ENCODE measurements around the gene PIK3R3. TPM values are rescaled to one million over a fixed set of nuclear protein-coding genes. Genes with fewer than 3 reads are reported as not detected.
"Not testable (repeated sequence)": the region's sequence is repeated elsewhere in the genome, so short reads cannot be mapped to it uniquely, and the experiment has no call there.

The PIK3R3 gene
- total RNA-seq, 5 donors from 2014 or later (not counting 1 experiment from before 2014, with no cell fraction given), result 0.65 to 2.3 (median 1.1) TPM

DNA sequence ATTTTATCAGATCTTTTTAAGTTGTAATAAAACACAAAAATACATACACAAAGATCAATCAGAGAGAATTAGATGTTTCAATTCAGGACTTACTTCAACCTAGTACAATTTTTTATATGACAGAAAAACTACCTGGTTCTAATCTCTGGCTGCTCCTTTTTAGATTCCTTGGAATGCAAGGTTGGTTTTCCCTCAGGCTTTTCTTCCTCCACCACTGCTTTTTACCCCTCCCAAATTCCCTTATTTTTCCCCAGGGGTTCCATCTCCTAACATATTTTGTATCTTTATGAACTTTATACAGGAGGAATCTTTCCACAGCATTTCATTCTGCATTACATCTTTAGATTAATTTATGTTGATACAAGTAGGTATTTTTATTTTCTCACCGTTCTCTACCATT is 33.2 kb downstream of the PIK3R3 start:
- CTCF ChIA-PET, result no interaction called here
- H3K4me1 ChIP-seq (ENCODE audit: control insufficient read depth in 1 of 2, extremely low read depth in 1 of 2, insufficient read depth in 2 of 2, low read length in 2 of 2), result no peaks in the 10 kb centered on the region
- H3K36me3 ChIP-seq (ENCODE audit: control insufficient read depth in 2 of 2, extremely low read depth in 1 of 2, insufficient read depth in 1 of 2, low read length in 1 of 2), result no peaks in the 10 kb centered on the region
- POLR2A ChIA-PET, result no interaction called here
- H3K9me3 ChIP-seq, result no peaks in the 10 kb centered on the region
- Mint-ChIP-seq H3K27me3 (peaks cover 0 to 5% of the 10 kb centered on the region in 2 donors), H3K4me1 (peaks cover 0 to 4% (median 2%) of the 10 kb centered on the region in 3 donors), H3K4me3 (no peak overlapping the region), H3K36me3 (peaks cover 5% of the 10 kb centered on the region), H3K9me3 (peaks cover 0 to 10% (median 0%) of the 10 kb centered on the region in 3 donors), H3K27ac (no peak overlapping the region)
- WGBS (ENCODE audit: insufficient coverage), result no CpG with 5 or more reads among the region's 1 CpG
- no peak for DNase-seq
- no peak for ATAC-seq (replicated peaks in 1 of 4)
- no peak overlapping the region for H3K4me3 ChIP-seq (ENCODE audit: control insufficient read depth in 1 of 2, extremely low read depth in 1 of 2, low read length in 1 of 2)
- H3K27me3 ChIP-seq (replicated peaks in 1 of 2; ENCODE audit: control insufficient read depth in 2 of 2, extremely low read depth in 1 of 2, insufficient read depth in 2 of 2, low read length in 1 of 2), result no peaks in the 10 kb centered on the region
- H3K27ac ChIP-seq (ENCODE audit: low read length), result no peak overlapping the region

DNA sequence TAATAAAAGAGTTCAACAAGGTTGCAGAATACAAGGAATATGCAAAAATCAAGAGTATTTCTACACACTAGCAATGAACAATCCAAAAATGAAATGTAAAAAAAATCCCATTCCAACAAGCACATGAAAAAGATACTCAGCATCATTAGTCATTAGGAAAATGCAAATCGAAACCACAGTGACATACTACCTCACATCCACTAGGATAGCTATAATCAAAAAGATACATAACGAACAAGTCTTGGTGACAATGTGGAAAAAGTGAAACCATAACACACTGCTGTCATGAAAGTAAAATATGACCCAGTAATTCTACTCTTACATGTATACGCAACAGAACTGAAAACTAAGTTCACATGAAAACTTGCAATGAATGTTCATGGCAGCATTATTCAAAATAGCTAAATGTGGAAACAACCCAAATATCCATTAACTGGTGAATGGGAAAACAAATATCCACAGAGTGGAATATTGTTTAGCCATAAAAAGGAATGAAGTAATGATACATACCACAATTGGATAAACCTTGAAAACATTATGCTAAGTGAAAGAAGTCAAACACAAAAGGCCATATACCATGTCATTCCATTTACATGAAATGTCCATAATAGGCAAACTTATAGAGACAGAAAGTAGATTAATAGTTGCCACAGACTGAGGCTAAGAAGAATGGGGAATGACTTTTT is 34.3 kb downstream of the PIK3R3 start:
- no CpG with 5 or more reads among the region's 3 CpGs for WGBS (ENCODE audit: insufficient coverage)
- no peaks in the 10 kb centered on the region for H3K4me1 ChIP-seq (ENCODE audit: control insufficient read depth in 1 of 2, extremely low read depth in 1 of 2, insufficient read depth in 2 of 2, low read length in 2 of 2)
- DNase-seq (no peak), ATAC-seq (replicated peaks in 1 of 4) (no peak)
- CTCF ChIA-PET, result no interaction called here
- POLR2A ChIA-PET, result no interaction called here
- H3K36me3 ChIP-seq (ENCODE audit: control insufficient read depth in 2 of 2, extremely low read depth in 1 of 2, insufficient read depth in 1 of 2, low read length in 1 of 2), result no peaks in the 10 kb centered on the region
- H3K27ac Mint-ChIP-seq, result no peak overlapping the region
- no peak overlapping the region for H3K4me3 Mint-ChIP-seq
- H3K27me3 ChIP-seq (replicated peaks in 1 of 2; ENCODE audit: control insufficient read depth in 2 of 2, extremely low read depth in 1 of 2, insufficient read depth in 2 of 2, low read length in 1 of 2), result no peaks in the 10 kb centered on the region
- H3K9me3 Mint-ChIP-seq, result peaks cover 0 to 10% (median 0%) of the 10 kb centered on the region in 3 donors
- H3K9me3 ChIP-seq, result no peaks in the 10 kb centered on the region
- no peak overlapping the region for H3K4me3 ChIP-seq (ENCODE audit: control insufficient read depth in 1 of 2, extremely low read depth in 1 of 2, low read length in 1 of 2)
- H3K27me3 Mint-ChIP-seq, result peaks cover 0 to 5% of the 10 kb centered on the region in 2 donors
- no peak overlapping the region for H3K27ac ChIP-seq (ENCODE audit: low read length)
- peaks cover 0 to 4% (median 2%) of the 10 kb centered on the region in 3 donors for H3K4me1 Mint-ChIP-seq
- peaks cover 5% of the 10 kb centered on the region for H3K36me3 Mint-ChIP-seq

DNA sequence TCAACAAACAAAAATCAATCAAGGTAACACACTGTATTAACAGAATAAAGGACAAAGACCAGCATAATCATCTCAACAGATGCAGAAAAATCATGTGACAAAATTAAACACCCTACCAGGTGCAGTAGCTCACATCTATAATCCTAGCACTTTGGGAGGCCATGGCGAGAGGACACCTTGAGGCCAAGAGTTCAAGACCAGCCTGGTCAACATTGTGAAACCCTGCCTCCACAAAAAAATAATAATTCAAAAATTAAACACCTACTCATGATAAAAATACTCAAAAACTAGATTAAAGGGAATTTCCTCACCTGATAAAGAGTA is 35.3 kb downstream of the PIK3R3 start:
- peaks cover 0 to 4% (median 2%) of the 10 kb centered on the region in 3 donors for H3K4me1 Mint-ChIP-seq
- ATAC-seq (replicated peaks in 1 of 4) (no peak), DNase-seq (no peak)
- no peak overlapping the region for H3K4me3 Mint-ChIP-seq
- H3K4me1 ChIP-seq (ENCODE audit: control insufficient read depth in 1 of 2, extremely low read depth in 1 of 2, insufficient read depth in 2 of 2, low read length in 2 of 2), result no peaks in the 10 kb centered on the region
- H3K27ac ChIP-seq (ENCODE audit: low read length), result no peak overlapping the region
- no peaks in the 10 kb centered on the region for H3K36me3 ChIP-seq (ENCODE audit: control insufficient read depth in 2 of 2, extremely low read depth in 1 of 2, insufficient read depth in 1 of 2, low read length in 1 of 2)
- H3K27me3 ChIP-seq (replicated peaks in 1 of 2; ENCODE audit: control insufficient read depth in 2 of 2, extremely low read depth in 1 of 2, insufficient read depth in 2 of 2, low read length in 1 of 2), result no peaks in the 10 kb centered on the region
- ChIA-PET CTCF (no interaction called here), POLR2A (no interaction called here)
- H3K27ac Mint-ChIP-seq, result no peak overlapping the region
- 100% methylated on average over 1 of the region's 1 CpG for WGBS (ENCODE audit: insufficient coverage)
- H3K27me3 Mint-ChIP-seq, result peaks cover 5 to 10% of the 10 kb centered on the region in 2 donors
- peaks cover 0 to 10% (median 0%) of the 10 kb centered on the region in 3 donors for H3K9me3 Mint-ChIP-seq
- no peaks in the 10 kb centered on the region for H3K9me3 ChIP-seq
- H3K36me3 Mint-ChIP-seq, result peaks cover 5% of the 10 kb centered on the region
- H3K4me3 ChIP-seq (ENCODE audit: control insufficient read depth in 1 of 2, extremely low read depth in 1 of 2, low read length in 1 of 2), result no peak overlapping the region

DNA sequence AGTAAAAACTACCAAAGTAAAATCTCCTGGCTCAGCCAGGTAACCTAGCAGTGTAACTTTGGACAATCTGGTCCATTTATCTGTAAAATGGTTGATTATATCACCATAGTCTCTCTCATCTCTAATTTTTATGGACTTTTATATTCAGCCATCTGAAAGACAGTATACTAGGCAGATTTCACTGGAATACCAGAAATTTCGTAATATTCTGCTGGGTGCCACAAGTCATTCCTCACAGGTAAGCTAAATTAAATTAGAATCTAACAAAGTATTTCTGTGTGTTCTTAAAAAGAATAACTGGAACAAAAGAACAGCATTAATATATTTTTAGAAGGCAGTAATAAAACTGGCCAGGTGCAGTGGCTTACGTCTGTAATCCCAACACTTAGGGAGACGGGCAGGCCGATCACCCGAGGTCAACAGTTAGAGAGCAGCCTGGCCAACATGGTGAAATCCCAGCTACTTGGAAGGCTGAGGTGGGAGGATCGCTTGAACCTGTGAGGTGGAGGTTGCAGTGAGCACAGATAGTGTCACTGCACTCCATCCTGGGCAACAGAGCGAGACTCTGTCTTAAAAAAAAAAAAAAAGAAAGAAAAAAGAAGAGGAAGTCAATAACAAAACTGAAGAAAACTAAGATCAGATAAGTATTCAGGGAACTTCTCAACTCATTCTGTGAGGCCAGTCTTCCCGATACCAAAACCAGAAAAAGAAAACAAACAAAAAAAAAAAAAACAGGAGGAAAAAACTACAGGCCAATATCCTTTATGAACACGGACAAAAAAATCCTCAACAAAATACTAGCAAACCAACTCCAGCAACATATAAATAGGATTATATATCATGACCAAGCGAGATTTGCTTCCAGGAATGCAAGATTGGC is 35.9 kb downstream of the PIK3R3 start:
- Histone ChIP-seq H3K36me3 (ENCODE audit: control insufficient read depth in 2 of 2, extremely low read depth in 1 of 2, insufficient read depth in 1 of 2, low read length in 1 of 2) (no peaks in the 10 kb centered on the region), H3K4me1 (ENCODE audit: control insufficient read depth in 1 of 2, extremely low read depth in 1 of 2, insufficient read depth in 2 of 2, low read length in 2 of 2) (no peaks in the 10 kb centered on the region), H3K9me3 (no peaks in the 10 kb centered on the region), H3K27ac (ENCODE audit: low read length) (no peak overlapping the region), H3K4me3 (ENCODE audit: control insufficient read depth in 1 of 2, extremely low read depth in 1 of 2, low read length in 1 of 2) (no peak overlapping the region), H3K27me3 (replicated peaks in 1 of 2; ENCODE audit: control insufficient read depth in 2 of 2, extremely low read depth in 1 of 2, insufficient read depth in 2 of 2, low read length in 1 of 2) (no peaks in the 10 kb centered on the region)
- Mint-ChIP-seq H3K27ac (no peak overlapping the region), H3K36me3 (peaks cover 5% of the 10 kb centered on the region), H3K4me3 (no peak overlapping the region), H3K4me1 (peaks cover 0 to 4% (median 2%) of the 10 kb centered on the region in 3 donors), H3K27me3 (peaks cover 5 to 10% of the 10 kb centered on the region in 2 donors), H3K9me3 (peaks cover 0 to 10% (median 0%) of the 10 kb centered on the region in 3 donors)
- WGBS (ENCODE audit: insufficient coverage), result 89% methylated on average over 5 of the region's 10 CpGs
- CTCF ChIA-PET, result no interaction called here
- no peak for ATAC-seq (replicated peaks in 1 of 4)
- POLR2A ChIA-PET, result no interaction called here
- DNase-seq, result no peak

DNA sequence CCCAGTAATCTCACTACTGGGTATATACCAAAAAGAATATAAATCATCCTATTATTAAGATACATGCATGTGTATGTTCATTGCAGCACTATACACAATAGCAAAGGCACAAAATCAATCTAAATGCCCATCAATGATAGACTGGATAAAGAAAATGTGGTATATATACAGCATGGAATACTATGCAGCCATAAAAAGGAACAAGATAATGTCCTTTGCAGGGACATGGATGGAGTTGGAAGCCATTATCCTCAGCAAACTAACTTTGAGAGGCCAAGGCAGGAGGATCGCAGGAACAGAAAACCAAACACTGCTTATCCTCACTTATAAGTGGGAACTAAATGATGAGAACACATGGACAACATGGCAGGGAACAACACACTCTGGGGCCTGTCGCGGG is 37.3 kb downstream of the PIK3R3 start:
- CTCF ChIA-PET; H3K4me1 Mint-ChIP-seq; H3K27me3 ChIP-seq (replicated peaks in 1 of 2; ENCODE audit: control insufficient read depth in 2 of 2, extremely low read depth in 1 of 2, insufficient read depth in 2 of 2, low read length in 1 of 2); H3K27ac ChIP-seq (ENCODE audit: low read length); H3K4me1 ChIP-seq (ENCODE audit: control insufficient read depth in 1 of 2, extremely low read depth in 1 of 2, insufficient read depth in 2 of 2, low read length in 2 of 2); H3K36me3 Mint-ChIP-seq; ATAC-seq (replicated peaks in 1 of 4); H3K4me3 ChIP-seq (ENCODE audit: control insufficient read depth in 1 of 2, extremely low read depth in 1 of 2, low read length in 1 of 2); H3K36me3 ChIP-seq (ENCODE audit: control insufficient read depth in 2 of 2, extremely low read depth in 1 of 2, insufficient read depth in 1 of 2, low read length in 1 of 2); H3K27ac Mint-ChIP-seq; DNase-seq; H3K9me3 ChIP-seq; POLR2A ChIA-PET; H3K4me3 Mint-ChIP-seq: not testable (repeated sequence)
- peaks cover 5 to 10% of the 10 kb centered on the region in 2 donors for H3K27me3 Mint-ChIP-seq
- no CpG with 5 or more reads among the region's 3 CpGs for WGBS (ENCODE audit: insufficient coverage)
- H3K9me3 Mint-ChIP-seq, result peaks cover 0 to 10% (median 0%) of the 10 kb centered on the region in 3 donors

DNA sequence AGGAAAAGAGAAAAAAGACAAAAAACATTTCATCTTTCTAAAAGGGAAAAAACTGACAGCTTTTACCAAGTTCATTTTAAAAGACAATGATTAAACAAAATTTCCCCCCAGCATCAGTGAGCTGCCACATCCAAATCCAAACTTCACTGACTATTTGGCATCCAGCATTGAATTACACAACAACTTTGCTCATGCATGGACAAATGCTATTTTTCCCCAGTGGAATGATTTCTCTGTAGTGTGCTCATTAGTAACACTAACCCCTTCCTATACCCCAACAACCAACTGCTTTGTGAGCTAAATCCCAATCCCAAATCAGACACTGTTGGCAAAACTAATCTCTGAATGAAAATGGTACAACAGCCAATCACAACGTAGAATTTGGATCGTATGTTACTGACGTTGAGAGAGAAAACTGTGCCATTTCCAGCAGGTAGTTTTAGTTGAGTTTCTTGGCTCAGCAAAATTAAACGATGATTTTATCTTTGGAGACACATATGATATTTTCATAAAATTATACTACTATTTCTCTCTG is 37.9 kb downstream of the PIK3R3 start:
- no peak overlapping the region for H3K4me3 Mint-ChIP-seq
- WGBS (ENCODE audit: insufficient coverage), result no CpG with 5 or more reads among the region's 4 CpGs
- CTCF ChIA-PET, result interaction anchor here in 1 of 2 donors (0.7 kb wide), 1 partner anchor 67 kb away, joined by 3 read pairs; no protein-coding TSS in a partner anchor

More for the DNA sequence above, 37.9 kb downstream of the PIK3R3 start:
- Mint-ChIP-seq H3K9me3 (peaks cover 0 to 7% (median 0%) of the 10 kb centered on the region in 3 donors), H3K36me3 (peaks cover 4% of the 10 kb centered on the region), H3K27me3 (peaks cover 5 to 10% of the 10 kb centered on the region in 2 donors), H3K4me1 (peaks cover 0 to 4% (median 2%) of the 10 kb centered on the region in 3 donors), H3K27ac (no peak overlapping the region)
- ATAC-seq (replicated peaks in 1 of 4), result no peak
- DNase-seq, result no peak
- POLR2A ChIA-PET, result no interaction called here
- Histone ChIP-seq H3K27ac (ENCODE audit: low read length) (no peak overlapping the region), H3K9me3 (no peaks in the 10 kb centered on the region), H3K36me3 (ENCODE audit: control insufficient read depth in 2 of 2, extremely low read depth in 1 of 2, insufficient read depth in 1 of 2, low read length in 1 of 2) (no peaks in the 10 kb centered on the region), H3K4me3 (ENCODE audit: control insufficient read depth in 1 of 2, extremely low read depth in 1 of 2, low read length in 1 of 2) (no peak overlapping the region), H3K27me3 (replicated peaks in 1 of 2; ENCODE audit: control insufficient read depth in 2 of 2, extremely low read depth in 1 of 2, insufficient read depth in 2 of 2, low read length in 1 of 2) (no peaks in the 10 kb centered on the region), H3K4me1 (ENCODE audit: control insufficient read depth in 1 of 2, extremely low read depth in 1 of 2, insufficient read depth in 2 of 2, low read length in 2 of 2) (no peaks in the 10 kb centered on the region)

Measured in T-cell (primary cell).